DOHH2 (cell line): ENCODE measurements around the gene AGAP3.

Experiments used
- H3F3A ChIP-seq: fragments of 200-600 bp; sonication (generic), shearing (Covaris generic); 2 replicates; pipeline ENCODE4 v1.6.0; 2016; ENCODE audit warnings: antibody characterized with exemption, mild to moderate bottlenecking; ENCODE audit not compliant: control insufficient read depth, insufficient read depth
- H3K27ac ChIP-seq: fragments of 200-600 bp; sonication (generic); 2 replicates; pipeline ENCODE4 v1.5.1; 2014; ENCODE audit warnings: low read depth, mild to moderate bottlenecking, low read length, moderate library complexity
- H3K27me3 ChIP-seq: fragments of 200-600 bp; sonication (generic); 2 replicates; pipeline ENCODE4 v1.6.1; 2014; ENCODE audit warnings: mild to moderate bottlenecking, low read length, mixed read lengths; ENCODE audit not compliant: control insufficient read depth
- H3K36me3 ChIP-seq: fragments of 200-600 bp; sonication (generic); 2 replicates; pipeline ENCODE4 v1.6.1; 2014; ENCODE audit warnings: mild to moderate bottlenecking, low read length, moderate library complexity, mixed read lengths; ENCODE audit not compliant: control insufficient read depth
- H3K4me1 ChIP-seq: fragments of 200-600 bp; sonication (generic); 2 replicates; pipeline ENCODE4 v1.6.1; 2014; ENCODE audit warnings: mild to moderate bottlenecking, low read length, mixed read lengths; ENCODE audit not compliant: control insufficient read depth
- H3K4me2 ChIP-seq: fragments of 200-600 bp; sonication (generic); 2 replicates; pipeline ENCODE4 v1.6.0; 2014; ENCODE audit warnings: mild to moderate bottlenecking, low read length, moderate library complexity
- H3K4me3 ChIP-seq: fragments of 200-600 bp; sonication (generic); 2 replicates; pipeline ENCODE4 v1.5.1; 2014; ENCODE audit warnings: mild to moderate bottlenecking, low read length, mixed read lengths
- H3K79me2 ChIP-seq: fragments of 200-600 bp; sonication (generic); 2 replicates; pipeline ENCODE4 v1.6.1; 2014; ENCODE audit warnings: mild to moderate bottlenecking, low read length, mixed read lengths; ENCODE audit not compliant: control insufficient read depth
- H3K9me2 ChIP-seq: fragments of 200-600 bp; sonication (generic); replicated peaks from 2 replicates; pipeline ENCODE4 v1.6.1; 2014; ENCODE audit warnings: mild to moderate bottlenecking, low read length, mixed read lengths; ENCODE audit not compliant: control insufficient read depth
- H3K9me3 ChIP-seq: fragments of 200-600 bp; sonication (generic); 2 replicates; pipeline ENCODE4 v1.6.1; 2014; ENCODE audit warnings: antibody characterized with exemption, low read length, mixed read lengths; ENCODE audit not compliant: control insufficient read depth, insufficient read depth
- H4K20me1 ChIP-seq: fragments of 200-600 bp; sonication (generic); 2 replicates; pipeline ENCODE4 v1.6.0; 2014; ENCODE audit warnings: low read depth, mild to moderate bottlenecking, antibody characterized with exemption, low read length, moderate library complexity; ENCODE audit not compliant: control insufficient read depth, insufficient read depth
- EZH2phosphoT487 ChIP-seq: fragments of 200-600 bp; sonication (generic); IDR thresholded peaks from 2 replicates; pipeline ENCODE4 v1.6.1; 2017; ENCODE audit warnings: borderline replicate concordance, mild to moderate bottlenecking, antibody characterized with exemption, low read length, moderate library complexity, mixed read lengths
- TF ChIP-seq, protein P1 (sequence below): fragments of 200-600 bp; sonication (generic); IDR thresholded peaks from one replicate; pipeline ENCODE4 v1.5.1; 2014; ENCODE audit warnings: antibody characterized with exemption, mild to moderate bottlenecking, low read depth, low read length; ENCODE audit not compliant: poor library complexity, severe bottlenecking

The AGAP3 gene

DNA sequence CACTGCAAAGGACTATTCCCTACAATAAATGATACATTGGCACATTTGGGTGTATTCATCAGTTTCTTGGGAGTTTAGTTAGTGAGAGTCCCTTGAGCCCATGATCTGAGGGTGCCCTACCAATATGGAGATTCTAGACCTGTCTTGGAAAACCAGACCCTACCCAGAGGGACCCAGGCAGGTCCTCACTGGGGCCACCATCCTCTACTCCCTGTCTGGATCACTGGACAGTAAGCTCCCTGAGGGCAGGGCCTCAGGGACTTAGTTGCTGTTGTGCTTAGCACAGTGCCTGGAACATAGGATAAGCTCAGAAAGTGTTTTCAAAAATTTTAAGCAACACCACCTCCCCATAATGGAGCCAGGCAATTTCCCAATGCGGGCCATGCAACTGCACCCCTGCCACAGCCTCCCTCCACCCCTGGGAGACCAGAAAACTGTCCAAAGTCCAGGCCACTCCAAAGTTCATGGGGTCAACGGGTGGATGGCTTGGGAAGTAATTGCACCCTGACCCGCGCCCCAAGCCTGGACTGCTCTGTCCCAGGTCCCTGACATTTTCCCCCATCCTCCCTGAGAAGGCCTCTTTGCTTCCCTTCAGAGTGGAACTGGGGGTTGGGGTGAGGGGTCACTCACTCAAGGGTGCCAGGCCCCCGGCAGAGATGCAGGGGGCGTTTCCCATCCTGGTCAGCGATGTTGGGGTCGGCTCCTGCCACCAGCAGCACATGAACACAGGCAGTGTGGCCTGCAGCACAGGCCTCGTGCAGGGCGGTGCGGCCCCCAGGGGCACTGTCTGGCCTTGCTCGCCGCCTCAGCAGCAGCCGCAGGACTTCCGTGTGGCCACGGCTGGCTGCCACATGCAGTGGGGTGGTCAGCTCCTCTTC, 99.7 kb downstream of the AGAP3 start:
- Histone ChIP-seq H3K27me3 (peaks cover 30% of the 10 kb centered on the region), H3K4me3 (no peak overlapping the region), H3K9me3 (no peaks in the 10 kb centered on the region), H3K4me2 (no peak overlapping the region), H4K20me1 (no peaks in the 10 kb centered on the region), H3K79me2 (no peaks in the 10 kb centered on the region), H3F3A (no peaks in the 10 kb centered on the region), H3K27ac (no peak overlapping the region), H3K4me1 (peaks cover 8% of the 10 kb centered on the region; the same call in 1 of the 2 replicates), H3K36me3 (no peaks in the 10 kb centered on the region), H3K9me2 (no peaks in the 10 kb centered on the region)
- no peak for TF ChIP-seq EZH2phosphoT487
- TF ChIP-seq, protein P1, sequence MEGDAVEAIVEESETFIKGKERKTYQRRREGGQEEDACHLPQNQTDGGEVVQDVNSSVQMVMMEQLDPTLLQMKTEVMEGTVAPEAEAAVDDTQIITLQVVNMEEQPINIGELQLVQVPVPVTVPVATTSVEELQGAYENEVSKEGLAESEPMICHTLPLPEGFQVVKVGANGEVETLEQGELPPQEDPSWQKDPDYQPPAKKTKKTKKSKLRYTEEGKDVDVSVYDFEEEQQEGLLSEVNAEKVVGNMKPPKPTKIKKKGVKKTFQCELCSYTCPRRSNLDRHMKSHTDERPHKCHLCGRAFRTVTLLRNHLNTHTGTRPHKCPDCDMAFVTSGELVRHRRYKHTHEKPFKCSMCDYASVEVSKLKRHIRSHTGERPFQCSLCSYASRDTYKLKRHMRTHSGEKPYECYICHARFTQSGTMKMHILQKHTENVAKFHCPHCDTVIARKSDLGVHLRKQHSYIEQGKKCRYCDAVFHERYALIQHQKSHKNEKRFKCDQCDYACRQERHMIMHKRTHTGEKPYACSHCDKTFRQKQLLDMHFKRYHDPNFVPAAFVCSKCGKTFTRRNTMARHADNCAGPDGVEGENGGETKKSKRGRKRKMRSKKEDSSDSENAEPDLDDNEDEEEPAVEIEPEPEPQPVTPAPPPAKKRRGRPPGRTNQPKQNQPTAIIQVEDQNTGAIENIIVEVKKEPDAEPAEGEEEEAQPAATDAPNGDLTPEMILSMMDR, result no peak

DNA sequence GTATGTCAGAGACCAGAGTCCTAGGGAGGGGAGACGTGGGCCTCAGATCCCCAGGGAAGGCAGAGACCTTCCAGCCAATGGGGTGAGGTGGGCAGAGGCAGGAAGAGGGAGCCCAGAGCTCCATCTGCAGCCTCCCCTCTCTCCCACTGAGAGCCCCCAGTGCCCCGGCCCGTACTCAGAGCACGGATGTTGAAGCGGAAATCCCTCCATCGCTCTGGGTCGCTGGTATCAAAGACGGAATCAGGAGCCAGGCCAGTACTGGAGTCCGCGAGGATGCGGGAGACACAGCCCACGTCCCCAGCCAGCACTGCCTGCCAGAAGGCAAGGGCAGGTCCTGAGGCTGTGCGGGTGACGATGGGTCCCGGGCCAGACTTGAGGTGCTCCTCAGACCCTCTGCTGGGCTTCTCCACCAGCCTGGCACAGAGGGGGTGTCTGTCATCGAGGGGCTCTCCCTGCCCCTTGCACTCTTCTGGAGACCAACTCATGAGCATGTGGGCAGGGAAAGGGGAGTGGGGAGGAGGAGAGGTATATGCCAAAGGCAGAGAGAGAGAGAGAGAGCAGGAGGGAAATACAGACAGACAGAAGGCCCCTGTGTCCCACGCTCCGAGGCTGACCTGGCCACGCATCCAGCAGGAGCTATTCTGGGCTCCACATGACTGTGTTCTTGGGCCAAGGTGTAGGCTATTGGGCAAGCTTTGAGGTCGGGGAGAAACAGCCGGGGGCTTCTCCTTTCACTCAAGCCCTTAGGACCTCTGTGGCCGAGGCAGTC, 100.5 kb downstream of the AGAP3 start, which contains the start of gene ASB10:
Gene ASB10, minus strand, starts transcription at position 611 of the 769 bp plus-strand sequence. Its CDS starts 120 bp downstream, at position 491.
- no peak within 1 kb of the TSS for H3K27ac ChIP-seq
- TF ChIP-seq, protein P1, result no peak
- no peak for TF ChIP-seq EZH2phosphoT487
- no peaks in the 10 kb centered on the region for H3K79me2 ChIP-seq
- no peak within 1 kb of the TSS for H3K4me2 ChIP-seq
- H3K9me3 ChIP-seq, result no peaks in the 10 kb centered on the region
- no peaks in the 10 kb centered on the region for H3K36me3 ChIP-seq
- no peaks in the 10 kb centered on the region for H4K20me1 ChIP-seq
- H3K4me1 ChIP-seq, result peaks cover 8% of the 10 kb centered on the region; the same call in 1 of the 2 replicates
- H3K4me3 ChIP-seq, result no peak within 1 kb of the TSS
- peaks cover 32% of the 10 kb centered on the region for H3K27me3 ChIP-seq
- no peaks in the 10 kb centered on the region for H3F3A ChIP-seq
- no peaks in the 10 kb centered on the region for H3K9me2 ChIP-seq

DNA sequence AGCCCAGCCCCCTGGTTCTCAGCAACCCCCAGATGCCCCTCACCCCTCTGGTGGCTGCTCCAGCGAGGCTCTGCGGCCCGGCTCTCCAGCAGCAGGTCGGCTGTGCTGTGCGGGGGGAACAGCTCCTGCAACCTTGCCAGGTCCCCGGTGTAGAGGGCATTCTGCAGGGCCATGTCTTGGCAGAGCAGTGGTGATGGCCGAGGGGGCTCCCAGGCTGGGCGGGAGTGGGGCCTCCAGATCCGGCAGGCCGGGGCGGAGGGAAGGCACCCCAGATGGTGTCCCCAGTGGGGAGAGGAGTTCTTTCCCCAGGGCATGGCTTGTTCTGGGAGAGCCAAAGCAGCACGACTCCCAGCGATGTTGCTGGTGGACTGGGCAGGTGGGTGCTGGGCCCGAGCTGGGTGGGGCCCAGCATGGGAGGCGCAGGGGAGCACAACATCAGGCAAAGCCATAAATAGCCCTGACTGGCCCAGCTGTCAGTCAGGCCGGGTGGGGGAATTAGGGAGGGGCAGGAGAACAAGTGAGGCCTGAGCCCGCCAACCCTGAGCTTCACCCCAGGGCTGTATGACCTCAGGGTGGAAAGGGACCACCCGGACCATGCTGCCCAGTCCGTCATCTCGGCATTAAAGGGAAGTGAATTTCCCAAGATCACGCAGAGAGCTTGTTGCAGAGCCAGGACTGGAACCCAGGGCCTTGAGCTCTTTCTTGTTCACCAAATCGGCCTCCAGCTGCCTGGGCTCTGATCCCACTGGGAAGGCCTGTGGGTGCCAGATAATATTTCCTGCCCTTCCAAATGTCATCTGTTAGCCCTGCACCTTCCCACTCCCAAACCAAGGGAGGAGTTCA, 101.4 kb downstream of the AGAP3 start:
- Histone ChIP-seq H3K4me2 (no peak overlapping the region), H3F3A (no peaks in the 10 kb centered on the region), H3K4me3 (no peak overlapping the region), H3K4me1 (peaks cover 8% of the 10 kb centered on the region; the same call in 1 of the 2 replicates), H3K27me3 (peaks cover 32% of the 10 kb centered on the region), H3K36me3 (no peaks in the 10 kb centered on the region), H3K9me2 (no peaks in the 10 kb centered on the region), H3K27ac (no peak overlapping the region), H4K20me1 (no peaks in the 10 kb centered on the region), H3K9me3 (no peaks in the 10 kb centered on the region), H3K79me2 (no peaks in the 10 kb centered on the region)
- TF ChIP-seq, protein P1, result no peak
- no peak for TF ChIP-seq EZH2phosphoT487
